PC-9 (cell line): ENCODE measurements around the gene RNF44. TPM values are rescaled to one million over a fixed set of nuclear protein-coding genes. Genes with fewer than 3 reads are reported as not detected.
A peak's percentile ranks its signal among the peaks of the same experiment; 100 is the strongest.

Experiments
- BruUV-seq: library from RNA; stranded (reverse); fragments of 400-500 nt; replicated peaks from 2 replicates; lab custom pipeline; 2021; lab: Mats Ljungman, UMichigan
- CTCF ChIA-PET: fragments of 300-600 bp; sonication (Branson Sonifier 250); formaldehyde crosslinking; loops from one replicate; lab custom pipeline; 2022; ENCODE audit warnings: antibody characterized with exemption; lab: Charles Lee
- POLR2A ChIA-PET: fragments of 300-600 bp; sonication (Branson Sonifier 250); formaldehyde crosslinking; loops from one replicate; lab custom pipeline; 2022; ENCODE audit warnings: antibody characterized with exemption; ENCODE audit not compliant: unreplicated experiment; lab: Charles Lee
- DNase-seq, 2 experiments: peaks; one replicate each; pipeline versions ENCODE4 v3.0.0 to v3.0.0-alpha.2; 2015 to 2022; ENCODE audit warnings: mixed read lengths in 1 of 2
- H2AFZ ChIP-seq: fragments of 200-600 bp; sonication (generic); 2 replicates; pipeline ENCODE4 v1.8.1; 2017; ENCODE audit warnings: antibody characterized with exemption
- H3F3A ChIP-seq: fragments of 200-600 bp; sonication (generic); 2 replicates; pipeline ENCODE4 v1.8.1; 2017; ENCODE audit warnings: antibody characterized with exemption, mild to moderate bottlenecking, low read depth; ENCODE audit not compliant: insufficient read depth
- H3K27ac ChIP-seq: fragments of 200-600 bp; sonication (generic); 2 replicates; pipeline ENCODE4 v1.6.1; 2016; ENCODE audit warnings: mixed run types
- H3K27me3 ChIP-seq: fragments of 200-600 bp; sonication (generic); 2 replicates; pipeline ENCODE4 v1.6.1; 2016; ENCODE audit warnings: low read depth, mixed run types; ENCODE audit not compliant: insufficient read depth
- H3K36me3 ChIP-seq: fragments of 200-600 bp; sonication (generic); 2 replicates; pipeline ENCODE4 v1.6.1; 2016; ENCODE audit warnings: low read depth, mixed run types
- H3K4me1 ChIP-seq: fragments of 200-600 bp; sonication (generic); replicated peaks from 2 replicates; pipeline ENCODE4 v1.6.1; 2016; ENCODE audit warnings: mixed run types; ENCODE audit not compliant: insufficient read depth
- H3K4me2 ChIP-seq: fragments of 200-600 bp; sonication (generic); 2 replicates; pipeline ENCODE4 v1.6.1; 2017; ENCODE audit warnings: mixed run types
- H3K4me3 ChIP-seq: fragments of 200-600 bp; sonication (generic); 2 replicates; pipeline ENCODE4 v1.6.1; 2016; ENCODE audit warnings: mixed run types
- H3K79me2 ChIP-seq: fragments of 200-600 bp; sonication (generic); 2 replicates; pipeline ENCODE4 v1.6.1; 2017; ENCODE audit warnings: low read depth, mixed run types
- H3K9me2 ChIP-seq: fragments of 200-600 bp; sonication (generic); 2 replicates; pipeline ENCODE4 v1.8.1; 2017; ENCODE audit warnings: mild to moderate bottlenecking; ENCODE audit not compliant: insufficient read depth
- H3K9me3 ChIP-seq: fragments of 200-600 bp; sonication (generic); 2 replicates; pipeline ENCODE4 v1.8.1; 2016; ENCODE audit warnings: low read depth; ENCODE audit not compliant: insufficient read depth
- H4K20me1 ChIP-seq: fragments of 200-600 bp; sonication (generic); 2 replicates; pipeline ENCODE4 v1.8.1; 2017; ENCODE audit not compliant: insufficient read depth
- CTCF ChIP-seq: fragments of 200-600 bp; sonication (generic); conservative IDR thresholded peaks from 2 replicates; pipeline ENCODE4 v1.6.1; 2017; ENCODE audit warnings: mixed run types, antibody characterized with exemption, mild to moderate bottlenecking, moderate library complexity
- EZH2 ChIP-seq: fragments of 200-600 bp; sonication (generic); IDR thresholded peaks from 2 replicates; pipeline ENCODE4 v1.8.0; 2017; ENCODE audit warnings: antibody characterized with exemption, low read depth
- intact Hi-C: fragments of 100-400 bp; cut with micrococcal nuclease; formaldehyde crosslinking; loops from one replicate; pipeline ENCODE4 v1.10.0; 2022; ENCODE audit not compliant: unreplicated experiment
- total RNA-seq: library from RNA; stranded (reverse); gene quantifications from 2 replicates; pipeline ENCODE4 v1.2.3, GENCODE V29; 2021

Gene RNF44
- total RNA-seq, 1 experiment from 2014 or later, result 87.4 TPM

GRCh38 chr5:176500511-176500910 is 36.7 kb downstream of the RNF44 start:
- H3K9me3 ChIP-seq, result no peaks in the 10 kb centered on the region
- no peaks in the 10 kb centered on the region for H3K27me3 ChIP-seq
- ChIA-PET CTCF (no interaction called here), POLR2A (no interaction called here)
- H3F3A ChIP-seq, result peaks cover 50% of the 10 kb centered on the region
- H2AFZ ChIP-seq, result no peak overlapping the region
- intact Hi-C loops, result no loop called here
- H4K20me1 ChIP-seq, result peaks cover 10% of the 10 kb centered on the region
- H3K4me3 ChIP-seq, result no peak overlapping the region
- H3K27ac ChIP-seq, result no peak overlapping the region
- H3K36me3 ChIP-seq, result peaks cover 58% of the 10 kb centered on the region
- H3K4me1 ChIP-seq, result peaks cover 19% of the 10 kb centered on the region
- H3K9me2 ChIP-seq, result no peaks in the 10 kb centered on the region
- no peak overlapping the region for H3K4me2 ChIP-seq
- BruUV-seq, result no TSS peak
- peaks cover 8% of the 10 kb centered on the region; the same call in 1 of the 2 replicates for H3K79me2 ChIP-seq
- no peak for DNase-seq
- TF ChIP-seq CTCF, result no peak
- TF ChIP-seq EZH2, result no peak

- Histone ChIP-seq H3K36me3 (peaks cover 65% of the 10 kb centered on the region), H3K27ac (no peak overlapping the region), H3K79me2 (peaks cover 8% of the 10 kb centered on the region; the same call in 1 of the 2 replicates), H3K27me3 (no peaks in the 10 kb centered on the region), H3K4me1 (peaks cover 19% of the 10 kb centered on the region), H3F3A (peaks cover 59% of the 10 kb centered on the region), H3K4me2 (no peak overlapping the region), H3K9me3 (no peaks in the 10 kb centered on the region), H2AFZ (no peak overlapping the region), H3K9me2 (no peaks in the 10 kb centered on the region), H3K4me3 (no peak overlapping the region), H4K20me1 (peaks cover 10% of the 10 kb centered on the region)
- POLR2A ChIA-PET, result interaction anchor here (0.7 kb wide), 1 partner anchor 10 kb away, joined by 5 read pairs; no protein-coding TSS in a partner anchor
- no peak for DNase-seq
- no TSS peak for BruUV-seq
- intact Hi-C loops, result loop anchor here (5.0 kb wide), 1 partner anchor 82 kb away; the partner anchor contains the start of gene CLTB
- CTCF ChIA-PET, result no interaction called here
- TF ChIP-seq CTCF (no peak), EZH2 (no peak)
Measured at GRCh38 chr5:176499273-176499672, 37.9 kb downstream of the RNF44 start.

- TF ChIP-seq CTCF (no peak), EZH2 (no peak)
- Histone ChIP-seq H3K9me3 (no peaks in the 10 kb centered on the region), H3K27me3 (no peaks in the 10 kb centered on the region), H3K79me2 (peaks cover 13% of the 10 kb centered on the region; the same call in 1 of the 2 replicates), H2AFZ (no peak overlapping the region), H3K4me1 (peaks cover 19% of the 10 kb centered on the region), H3K36me3 (peaks cover 79% of the 10 kb centered on the region), H3K4me3 (no peak overlapping the region), H3K4me2 (peak overlapping the region; percentile 48), H3F3A (peaks cover 63% of the 10 kb centered on the region), H4K20me1 (peaks cover 13% of the 10 kb centered on the region), H3K27ac (peak overlapping the region; percentile 66), H3K9me2 (no peaks in the 10 kb centered on the region)
- intact Hi-C loops, result loop anchor here (1.0 to 5.0 kb wide), 2 partner anchors 9 to 81 kb away; partner anchors contain the start of gene CLTB
- CTCF ChIA-PET, result no interaction called here
- BruUV-seq, result no TSS peak
- POLR2A ChIA-PET, result interaction anchor here (0.6 to 0.7 kb wide), 2 partner anchors 39 to 50 kb away, joined by 3 to 5 read pairs; no protein-coding TSS in a partner anchor
- DNase-seq, result peak; percentile 73 to 91
Measured at GRCh38 chr5:176497852-176498251, 39.4 kb downstream of the RNF44 start.
